Suppressor macrophage treated with lipopolysaccharide for 4 hours (primary cell): ENCODE data around the gene CSF2RB.

ENCODE experiments used
- DNase-seq: peaks from one replicate; pipeline ENCODE4 v3.0.0-alpha.2; 2020

The CSF2RB gene

DNA sequence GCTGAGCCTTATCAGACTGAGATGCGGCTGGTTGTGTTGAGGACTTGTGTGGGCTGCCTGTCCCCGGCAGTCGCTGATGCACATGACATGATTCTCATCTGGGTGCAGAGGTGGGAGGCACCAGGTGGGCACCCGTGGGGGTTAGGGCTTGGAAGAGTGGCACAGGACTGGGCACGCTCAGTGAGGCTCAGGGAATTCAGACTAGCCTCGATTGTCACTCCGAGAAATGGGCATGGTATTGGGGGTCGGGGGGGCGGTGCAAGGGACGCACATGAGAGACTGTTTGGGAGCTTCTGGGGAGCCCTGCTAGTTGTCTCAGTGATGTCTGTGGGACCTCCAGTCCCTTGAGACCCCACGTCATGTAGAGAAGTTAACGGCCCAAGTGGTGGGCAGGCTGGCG, 25.5 kb downstream of the CSF2RB start:
- DNase-seq, result no peak

DNA sequence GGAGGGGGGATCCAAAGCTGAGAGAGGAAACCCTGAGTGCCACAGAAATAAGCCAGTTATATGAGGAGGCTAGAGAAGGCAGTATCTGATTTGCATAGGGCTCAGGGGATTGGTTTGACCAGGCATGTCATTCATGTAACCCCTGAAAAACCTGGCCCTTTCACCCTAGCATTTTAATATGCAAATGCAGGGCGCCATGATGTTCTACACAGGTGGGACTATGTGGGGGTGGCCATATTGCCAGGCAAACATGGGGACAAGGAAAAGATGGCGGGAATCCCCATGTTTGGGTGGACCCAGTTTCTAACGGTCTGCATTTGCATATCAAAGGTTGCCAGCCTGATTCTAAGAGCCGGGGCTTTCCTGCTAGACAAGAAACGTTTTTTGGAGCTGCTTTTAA, 27.2 kb downstream of the CSF2RB start:
- DNase-seq, result peak; percentile 36

DNA sequence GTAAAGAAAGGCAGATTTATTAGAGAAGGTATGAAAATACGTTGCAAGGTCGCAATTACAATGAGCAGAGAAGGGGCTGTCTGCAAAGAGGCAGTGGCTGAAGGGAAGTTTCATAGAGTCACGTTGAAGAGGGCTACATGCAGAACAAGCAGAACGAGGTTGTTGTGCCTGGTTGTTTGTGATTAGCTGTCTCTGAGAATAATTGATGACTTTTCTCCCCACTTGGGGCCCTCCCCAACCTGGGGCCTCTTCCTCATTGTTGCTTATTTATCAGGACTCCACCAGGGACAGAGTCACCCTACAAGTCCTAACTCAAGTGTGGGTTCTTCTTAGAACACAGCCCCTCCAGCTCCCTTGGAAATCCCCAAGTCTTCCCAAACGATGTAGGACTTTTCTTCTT, 29.1 kb downstream of the CSF2RB start:
- no peak for DNase-seq

DNA sequence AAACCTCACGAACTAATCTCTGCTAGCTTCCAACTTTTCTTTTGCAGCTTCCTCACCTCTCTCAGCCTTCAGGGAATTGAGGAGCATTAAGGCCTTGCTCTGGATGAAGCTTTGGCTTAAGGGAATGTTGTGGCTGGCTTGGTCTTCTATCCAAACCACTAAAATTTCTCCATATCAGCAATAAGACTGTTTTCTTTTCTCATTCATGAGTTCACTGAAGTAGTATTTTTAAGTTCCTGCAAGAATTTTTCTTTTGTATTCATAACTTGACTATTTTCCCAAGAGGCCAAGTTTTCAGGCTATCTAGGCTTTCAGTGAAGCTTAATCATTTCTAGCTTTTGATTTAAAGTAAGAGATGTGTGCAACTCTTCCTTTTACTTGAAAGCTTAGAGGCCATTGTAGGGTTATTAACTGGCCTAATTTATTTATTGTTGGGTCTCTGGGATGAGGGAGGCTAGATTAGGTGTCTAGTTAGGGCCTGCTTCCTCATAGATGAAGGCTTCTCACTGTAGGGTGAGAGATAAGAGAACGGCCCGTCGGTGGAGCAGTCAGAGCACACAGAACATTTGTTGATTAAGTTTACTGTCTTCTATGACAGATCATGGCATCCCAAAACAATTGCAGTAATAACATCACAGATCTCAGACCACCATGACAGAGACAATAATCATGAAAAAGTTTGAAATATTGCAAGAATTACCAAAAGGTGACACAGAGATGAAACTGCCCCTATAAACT, 33.2 kb downstream of the CSF2RB start:
- peak; percentile 30 for DNase-seq

- DNase-seq, result peak; percentile 61
Measured at GRCh38 chr22:36948273-36949225, 35.1 kb downstream of the CSF2RB start.

- no peak for DNase-seq
Measured at GRCh38 chr22:36950797-36951590, 37.6 kb downstream of the CSF2RB start.

- no peak for DNase-seq
Measured at GRCh38 chr22:36951746-36952145, 38.3 kb downstream of the CSF2RB start.

DNA sequence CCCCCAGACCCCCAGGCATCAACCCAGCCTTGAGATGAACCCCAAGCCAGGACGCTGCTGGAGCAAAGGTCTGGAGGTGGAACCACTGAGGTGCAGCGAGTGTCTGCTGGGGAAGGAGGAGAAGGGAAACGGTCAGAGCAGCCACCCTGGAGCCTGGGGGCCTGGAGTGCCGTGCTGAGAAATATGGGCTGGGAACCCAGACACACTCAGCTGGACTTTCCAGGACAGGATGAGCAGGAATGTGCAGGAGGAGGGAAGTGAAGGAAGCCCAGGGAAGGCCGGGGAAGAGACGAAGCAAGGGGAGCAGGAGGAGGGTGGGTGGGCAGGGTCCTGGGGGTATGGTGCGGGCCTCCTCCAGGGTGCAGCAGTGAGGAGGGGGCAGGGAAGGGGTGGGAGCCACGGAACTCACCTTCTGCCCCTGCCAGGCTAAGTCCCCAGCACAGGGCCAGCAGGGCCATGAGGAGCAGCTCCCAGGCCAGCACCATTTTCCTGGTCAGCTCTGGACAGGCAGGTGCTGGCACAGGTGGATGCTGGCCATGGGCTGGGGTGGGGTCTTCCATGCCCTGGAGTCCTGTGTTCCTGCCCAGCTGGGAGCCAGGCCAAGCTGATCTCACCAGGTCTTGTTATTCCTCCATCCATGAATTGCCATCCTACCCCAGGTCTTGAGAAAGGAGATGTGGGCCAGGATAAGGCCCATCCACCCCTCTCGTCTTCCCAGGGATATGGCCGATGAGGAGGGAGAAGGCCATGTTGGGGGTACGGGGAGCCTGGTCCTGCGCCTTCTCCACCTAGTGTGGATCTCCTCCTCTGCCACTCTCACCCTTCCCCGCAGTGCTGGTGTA, 40.0 kb downstream of the CSF2RB start:
- DNase-seq, result no peak

DNA sequence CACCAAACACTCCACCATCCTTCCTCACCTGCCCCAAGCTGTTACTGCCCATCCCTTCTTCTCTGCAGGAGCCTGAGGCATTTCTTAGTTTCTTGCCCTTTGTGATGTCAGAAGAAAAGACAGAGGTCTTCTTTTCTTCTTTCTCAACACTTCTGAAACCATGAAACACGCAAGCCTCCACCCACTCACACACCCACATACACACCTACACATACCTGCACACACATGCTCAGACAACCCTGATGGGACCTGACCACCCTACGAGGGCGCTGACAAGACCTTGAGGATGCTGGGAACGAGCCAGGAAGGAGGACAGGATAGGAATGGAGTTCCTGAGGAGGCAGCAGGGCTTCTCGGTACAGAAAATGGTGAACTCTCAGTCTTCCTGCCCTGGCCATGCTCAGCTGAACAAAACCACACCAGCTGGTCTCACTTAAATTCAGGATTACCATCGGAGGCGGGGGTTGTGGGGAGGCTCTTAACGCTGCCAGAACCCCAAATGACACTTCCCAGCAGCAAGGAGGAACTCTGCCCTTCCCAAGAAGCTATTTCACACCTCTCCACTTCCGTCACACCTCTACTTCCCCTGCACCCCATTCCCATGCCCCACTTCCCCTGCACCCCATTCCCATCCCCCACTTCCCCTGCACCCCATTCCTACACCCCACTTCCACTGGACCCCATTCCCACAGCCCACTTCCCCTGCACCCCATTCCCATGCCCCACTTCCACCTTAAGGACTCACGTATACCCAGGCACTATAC, 41.0 kb downstream of the CSF2RB start:
- no peak for DNase-seq

- DNase-seq, result no peak
Measured at GRCh38 chr22:36955691-36956090, 42.3 kb downstream of the CSF2RB start.

- no peak for DNase-seq
Measured at GRCh38 chr22:36958366-36958765, 44.9 kb downstream of the CSF2RB start.

GRCh38 chr22:36961626-36962025, 48.2 kb downstream of the CSF2RB start:
- no peak for DNase-seq

DNA sequence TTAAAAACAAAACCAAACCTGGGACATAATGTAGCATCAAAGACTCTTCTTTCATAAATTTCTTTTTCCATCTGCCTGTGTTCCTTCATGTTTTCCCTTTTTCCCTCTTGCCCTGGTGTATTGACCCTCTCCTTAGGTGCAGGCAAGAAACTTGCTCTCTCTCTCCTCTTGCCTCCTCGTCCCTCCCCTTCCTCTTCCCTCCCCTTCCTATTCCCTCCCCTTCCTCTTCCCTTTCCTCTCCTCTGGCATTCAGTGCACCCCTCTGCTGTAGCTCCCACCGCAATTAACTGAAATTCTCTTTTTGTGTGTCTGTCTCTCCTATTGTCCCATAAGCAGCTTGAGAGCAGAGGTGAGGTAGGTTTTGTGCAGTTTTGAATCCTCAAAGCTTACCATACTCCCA, 49.9 kb downstream of the CSF2RB start:
- no peak for DNase-seq

- no peak for DNase-seq
Measured at GRCh38 chr22:36964106-36964505, 50.7 kb downstream of the CSF2RB start.

DNA sequence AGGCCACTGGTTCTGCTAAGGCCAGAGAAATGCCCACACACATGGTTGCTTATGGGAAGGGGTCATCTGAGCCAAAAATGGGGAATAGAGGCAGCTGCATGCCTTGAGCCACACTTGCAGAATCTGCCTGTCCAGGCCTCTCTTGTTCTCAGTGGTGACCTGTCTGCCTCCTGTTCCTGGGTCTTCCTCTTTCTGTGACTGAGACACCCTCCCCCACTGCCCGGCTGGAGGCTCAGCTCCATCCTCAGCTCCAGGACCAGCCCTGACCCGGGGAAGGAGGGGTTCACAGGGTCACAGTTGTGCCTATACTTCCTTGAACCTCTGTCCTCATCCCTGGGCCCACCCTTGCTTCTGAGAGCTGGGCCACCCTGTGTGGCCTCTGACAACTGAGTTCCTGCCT, 52.3 kb downstream of the CSF2RB start:
- DNase-seq, result peak; percentile 46

DNA sequence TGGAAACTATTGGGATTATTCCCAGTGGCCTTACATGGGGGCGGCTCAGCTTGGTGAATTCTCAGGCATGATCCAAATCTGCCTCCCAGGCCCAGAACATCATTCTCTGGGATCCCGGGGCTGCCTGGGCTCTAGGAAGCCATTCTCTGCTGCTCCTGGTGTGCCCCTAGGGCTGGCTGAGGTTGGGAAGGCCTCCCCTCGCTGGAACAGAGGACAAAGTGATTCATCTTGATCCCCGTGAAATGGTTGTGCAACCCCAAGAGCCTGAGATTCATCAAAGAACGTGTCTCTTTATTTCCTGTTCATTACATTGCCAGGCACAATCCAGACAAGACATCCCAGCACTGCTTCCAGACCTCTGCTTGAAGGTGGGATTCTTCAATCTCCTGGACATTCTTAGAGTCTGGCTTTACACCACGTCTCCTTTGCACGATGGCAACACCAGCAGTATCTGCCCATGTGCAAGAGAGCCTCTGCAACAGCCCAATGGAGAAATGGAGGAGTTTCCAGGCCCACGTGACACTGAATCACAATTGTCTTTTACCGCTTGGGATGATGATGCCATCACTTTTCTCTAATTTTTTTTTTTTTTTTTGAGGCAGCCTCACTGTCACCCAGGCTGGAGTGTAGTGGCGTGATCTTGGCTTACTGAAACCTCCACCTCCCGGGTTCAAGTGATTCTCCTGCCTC, 53.6 kb downstream of the CSF2RB start:
- DNase-seq, result peak; percentile 95

DNA sequence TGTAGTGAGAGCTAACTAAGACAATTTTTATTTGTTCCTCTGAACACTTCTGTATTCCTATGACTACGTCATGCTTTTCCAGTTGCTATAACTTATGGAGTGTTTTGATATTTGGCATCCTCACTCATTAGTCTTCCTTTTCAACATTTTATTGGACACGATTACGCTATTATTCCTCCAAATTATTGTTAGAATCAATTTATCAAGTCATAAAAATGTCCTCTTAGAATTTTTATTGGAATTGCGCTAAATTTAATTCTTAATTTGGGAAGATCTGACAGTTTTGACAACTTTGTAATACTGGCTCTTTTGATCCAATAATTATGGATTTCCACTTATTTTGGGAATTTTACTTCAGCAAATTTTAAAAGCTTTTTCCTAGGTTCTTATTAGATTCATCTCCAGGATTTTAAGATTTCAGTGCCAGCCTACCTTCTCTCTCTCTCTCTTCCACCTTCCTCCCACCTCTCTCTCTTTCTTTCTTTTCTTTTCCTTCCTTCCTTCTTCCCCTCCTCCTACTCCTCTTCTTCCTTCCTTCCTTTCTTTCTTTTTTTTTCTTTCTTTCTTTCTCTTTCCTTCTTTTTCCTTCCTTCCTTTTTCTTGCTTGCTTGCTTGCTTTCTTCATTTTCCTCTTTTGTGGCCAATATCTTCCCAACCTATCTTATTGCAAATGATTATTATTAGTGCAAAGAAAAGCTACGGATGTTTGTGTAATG, 55.0 kb downstream of the CSF2RB start:
- DNase-seq, result no peak

DNA sequence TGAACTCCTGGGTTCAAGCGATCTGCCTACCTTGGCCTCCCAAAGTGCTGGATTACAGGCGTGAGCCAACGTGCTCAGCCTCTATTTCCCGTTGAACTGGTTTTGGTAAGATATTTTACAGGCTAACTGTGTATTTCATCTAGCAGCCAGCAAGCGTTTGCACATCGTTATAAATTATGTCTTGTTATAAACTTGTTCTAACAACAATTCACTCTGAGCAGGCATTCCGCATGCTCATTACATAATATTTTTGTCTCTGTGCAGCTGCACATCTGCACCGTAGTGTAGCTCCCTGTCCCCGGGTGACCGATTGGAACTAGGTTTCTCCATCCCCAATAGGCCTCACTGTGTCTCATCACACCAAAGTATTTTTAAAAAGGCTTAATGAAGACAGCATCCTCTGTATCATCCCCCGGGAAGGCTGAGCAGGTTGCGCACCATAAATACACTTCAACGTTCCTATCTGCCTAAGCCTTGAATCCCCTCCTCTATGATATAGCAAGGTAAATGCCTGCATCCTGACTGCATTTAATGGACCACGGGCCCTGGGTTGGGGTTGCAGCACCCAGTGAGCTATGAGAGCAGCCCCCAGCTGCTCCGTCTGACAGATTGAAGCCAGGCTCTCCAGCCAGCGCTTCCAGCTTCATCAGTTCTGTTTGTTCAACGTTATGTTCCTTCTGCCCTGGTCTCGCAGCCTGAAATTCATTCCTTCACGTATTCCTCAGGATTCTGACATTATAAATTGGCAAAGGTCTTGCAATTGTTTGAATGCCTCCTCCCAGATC, 58.1 kb downstream of the CSF2RB start:
- no peak for DNase-seq

GRCh38 chr22:36976606-36977005, 63.2 kb downstream of the CSF2RB start:
- DNase-seq, result no peak
